KBM-7 (cell line): ENCODE data around the gene OR51E2.
A peak's percentile ranks its signal among the peaks of the same experiment; 100 is the strongest.

Source experiments
- DNase-seq: peaks from one replicate; pipeline ENCODE4 v3.0.0-alpha.2; 2015
- in situ Hi-C: fragments of 300-500 bp; cut with MboI; formaldehyde crosslinking; loops from 2 replicates; pipeline ENCODE4 v1.14.3; 2020; ENCODE audit warnings: low sequenced_read_pairs, low pct_unique_long_range_greater_than_20kb, mixed read lengths

Gene OR51E2

GRCh38 chr11:4671741-4672140 is 25.9 kb downstream of the OR51E2 start:
- no peak for DNase-seq
- in situ Hi-C loops = no loop called here

- in situ Hi-C loops = no loop called here
- DNase-seq = no peak
Observed at GRCh38 chr11:4665424-4665823, 32.2 kb downstream of the OR51E2 start.

GRCh38 chr11:4664786-4665185 is 32.9 kb downstream of the OR51E2 start:
- in situ Hi-C loops = no loop called here
- no peak for DNase-seq

GRCh38 chr11:4664183-4664582 is 33.5 kb downstream of the OR51E2 start:
- in situ Hi-C loops = no loop called here
- no peak for DNase-seq

- in situ Hi-C loops = no loop called here
- DNase-seq = no peak
Observed at GRCh38 chr11:4662876-4663275, 34.8 kb downstream of the OR51E2 start.

GRCh38 chr11:4658629-4659445 is 38.8 kb downstream of the OR51E2 start:
- DNase-seq = no peak
- in situ Hi-C loops = no loop called here

- in situ Hi-C loops = no loop called here
- DNase-seq = no peak
Observed at GRCh38 chr11:4654635-4655369, 42.9 kb downstream of the OR51E2 start.

- in situ Hi-C loops = loop anchor here (25.0 kb wide), 1 partner anchor 365 kb away; no protein-coding TSS in a partner anchor
- no peak for DNase-seq
Observed at GRCh38 chr11:4647766-4648165, 49.9 kb downstream of the OR51E2 start.

- in situ Hi-C loops = loop anchor here (25.0 kb wide), 1 partner anchor 366 kb away; no protein-coding TSS in a partner anchor
- no peak for DNase-seq
Observed at GRCh38 chr11:4645974-4646373, 51.7 kb downstream of the OR51E2 start.

GRCh38 chr11:4644233-4644632 is 53.4 kb downstream of the OR51E2 start:
- DNase-seq = no peak
- in situ Hi-C loops = loop anchor here (25.0 kb wide), 1 partner anchor 368 kb away; no protein-coding TSS in a partner anchor

- in situ Hi-C loops = loop anchor here (25.0 kb wide), 1 partner anchor 369 kb away; no protein-coding TSS in a partner anchor
- no peak for DNase-seq
Observed at GRCh38 chr11:4643682-4644081, 54.0 kb downstream of the OR51E2 start, which contains the start of gene OR51E1. TSS of gene OR51E1 (plus strand) at chr11:4643982. CDS start at chr11:4652527, 8,545 bp downstream.

GRCh38 chr11:4643076-4643475 is 54.6 kb downstream of the OR51E2 start:
- DNase-seq = no peak
- in situ Hi-C loops = loop anchor here (25.0 kb wide), 1 partner anchor 369 kb away; no protein-coding TSS in a partner anchor

GRCh38 chr11:4642043-4642442 is 55.6 kb downstream of the OR51E2 start:
- DNase-seq = no peak
- in situ Hi-C loops = loop anchor here (25.0 kb wide), 1 partner anchor 370 kb away; no protein-coding TSS in a partner anchor

GRCh38 chr11:4641501-4641900 is 56.2 kb downstream of the OR51E2 start:
- in situ Hi-C loops = loop anchor here (25.0 kb wide), 1 partner anchor 371 kb away; no protein-coding TSS in a partner anchor
- no peak for DNase-seq

GRCh38 chr11:4639931-4640330 is 57.7 kb downstream of the OR51E2 start:
- in situ Hi-C loops = loop anchor here (25.0 kb wide), 1 partner anchor 372 kb away; no protein-coding TSS in a partner anchor
- DNase-seq = no peak

GRCh38 chr11:4637662-4638047 is 60.0 kb downstream of the OR51E2 start:
- in situ Hi-C loops = loop anchor here (25.0 kb wide), 1 partner anchor 375 kb away; no protein-coding TSS in a partner anchor
- no peak for DNase-seq

GRCh38 chr11:4636962-4637661 is 60.5 kb downstream of the OR51E2 start, which contains the start of gene OR51D1:
TSS of gene OR51D1 (plus strand) at chr11:4637477. CDS start at chr11:4639791, 2,314 bp downstream.
- DNase-seq = peak; percentile 71
- in situ Hi-C loops = loop anchor here (25.0 kb wide), 1 partner anchor 375 kb away; no protein-coding TSS in a partner anchor

- DNase-seq = no peak
- in situ Hi-C loops = loop anchor here (25.0 kb wide), 1 partner anchor 376 kb away; no protein-coding TSS in a partner anchor
Observed at GRCh38 chr11:4636136-4636535, 61.5 kb downstream of the OR51E2 start.
